GM12878 (cell line): ENCODE measurements around the gene COG1.

ENCODE experiments used
- FOXM1 ChIP-seq: IDR thresholded peaks from 2 replicates; pipeline ENCODE4 v1.6.1; 2012; ENCODE audit warnings: low read depth, mild to moderate bottlenecking, inconsistent platforms, low read length, moderate library complexity
- MAX ChIP-seq: IDR thresholded peaks from 2 replicates; pipeline ENCODE4 v1.6.1; 2012; ENCODE audit warnings: low read depth, low read length, improper control_type of control experiment
- MTA3 ChIP-seq: IDR thresholded peaks from 2 replicates; pipeline ENCODE4 v1.6.1; 2012; ENCODE audit warnings: low read length, inconsistent platforms, borderline replicate concordance
- POLR2AphosphoS5 ChIP-seq: IDR thresholded peaks from 2 replicates; pipeline ENCODE4 v1.6.1; 2011; ENCODE audit warnings: mild to moderate bottlenecking, low read length, inconsistent platforms
- RAD21 ChIP-seq: IDR thresholded peaks from 2 replicates; pipeline ENCODE4 v1.6.1; 2011; ENCODE audit warnings: mild to moderate bottlenecking, low read depth, low read length, moderate library complexity; ENCODE audit not compliant: insufficient read depth
- SPI1 ChIP-seq: IDR thresholded peaks from 2 replicates; pipeline ENCODE4 v1.6.1; 2011; ENCODE audit warnings: low read depth, mild to moderate bottlenecking, low read length, moderate library complexity, borderline replicate concordance; ENCODE audit not compliant: insufficient read depth
- TAF1 ChIP-seq: IDR thresholded peaks from 2 replicates; pipeline ENCODE4 v1.6.1; 2011; ENCODE audit warnings: mild to moderate bottlenecking, low read depth, low read length, borderline replicate concordance
- YY1 ChIP-seq: IDR thresholded peaks from 2 replicates; pipeline ENCODE4 v1.6.1; 2011; ENCODE audit warnings: low read depth, mild to moderate bottlenecking, low read length
- ZNF274 ChIP-seq: IDR thresholded peaks from one replicate; pipeline ENCODE4 v1.8.0; 2011; ENCODE audit not compliant: insufficient read length, insufficient read depth
- ZNF622 ChIP-seq: fragments of 450-650 bp; IDR thresholded peaks from 2 replicates; pipeline ENCODE4 v1.6.1; 2017; ENCODE audit warnings: mild to moderate bottlenecking, inconsistent platforms
- TF ChIP-seq, protein P1 (sequence below): IDR thresholded peaks from 2 replicates; pipeline ENCODE4 v1.6.1; 2012; ENCODE audit warnings: low read depth, low read length, improper control_type of control experiment
- TF ChIP-seq, protein P2 (sequence below), 3 experiments: IDR thresholded peaks in 2 of 3; conservative IDR thresholded peaks in 1 of 3; 2 replicates each; pipeline ENCODE4 v1.5.1; 2011; ENCODE audit warnings: low read depth in 3 of 3, low read length in 3 of 3, mild to moderate bottlenecking in 3 of 3, control low read depth in 2 of 3, moderate library complexity in 2 of 3, inconsistent platforms in 1 of 3, mixed read lengths in 1 of 3; ENCODE audit not compliant: control insufficient read depth in 2 of 3, insufficient read depth in 1 of 3; ENCODE audit errors: extremely low read depth in 1 of 3
- TF ChIP-seq, protein P3 (sequence below): IDR thresholded peaks from 2 replicates; pipeline ENCODE4 v1.6.1; 2012; ENCODE audit warnings: improper control_type of control experiment, low read depth, low read length; ENCODE audit not compliant: insufficient replicate concordance

DNA sequence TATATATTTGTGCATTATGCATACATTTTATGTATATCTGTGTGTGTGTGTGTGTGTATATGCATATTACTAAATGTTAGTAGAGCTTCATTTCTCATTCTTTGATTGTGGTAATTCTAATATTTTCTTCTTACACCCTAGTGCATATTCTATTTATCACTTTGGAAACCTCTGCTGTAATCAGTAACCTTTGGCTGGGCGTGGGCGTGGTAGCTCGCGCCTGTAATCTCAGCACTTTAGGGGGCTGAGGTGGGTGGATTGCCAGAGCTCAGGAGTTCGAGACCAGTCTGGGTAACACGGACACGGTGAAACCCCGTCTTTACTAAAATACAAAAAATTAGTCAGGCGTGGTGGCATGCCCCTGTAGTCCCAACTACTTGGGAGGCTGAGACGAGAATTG is 41.9 kb downstream of the COG1 start:
- TF ChIP-seq, protein P1, sequence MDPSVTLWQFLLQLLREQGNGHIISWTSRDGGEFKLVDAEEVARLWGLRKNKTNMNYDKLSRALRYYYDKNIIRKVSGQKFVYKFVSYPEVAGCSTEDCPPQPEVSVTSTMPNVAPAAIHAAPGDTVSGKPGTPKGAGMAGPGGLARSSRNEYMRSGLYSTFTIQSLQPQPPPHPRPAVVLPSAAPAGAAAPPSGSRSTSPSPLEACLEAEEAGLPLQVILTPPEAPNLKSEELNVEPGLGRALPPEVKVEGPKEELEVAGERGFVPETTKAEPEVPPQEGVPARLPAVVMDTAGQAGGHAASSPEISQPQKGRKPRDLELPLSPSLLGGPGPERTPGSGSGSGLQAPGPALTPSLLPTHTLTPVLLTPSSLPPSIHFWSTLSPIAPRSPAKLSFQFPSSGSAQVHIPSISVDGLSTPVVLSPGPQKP, result no peak
- TF ChIP-seq, protein P2, sequence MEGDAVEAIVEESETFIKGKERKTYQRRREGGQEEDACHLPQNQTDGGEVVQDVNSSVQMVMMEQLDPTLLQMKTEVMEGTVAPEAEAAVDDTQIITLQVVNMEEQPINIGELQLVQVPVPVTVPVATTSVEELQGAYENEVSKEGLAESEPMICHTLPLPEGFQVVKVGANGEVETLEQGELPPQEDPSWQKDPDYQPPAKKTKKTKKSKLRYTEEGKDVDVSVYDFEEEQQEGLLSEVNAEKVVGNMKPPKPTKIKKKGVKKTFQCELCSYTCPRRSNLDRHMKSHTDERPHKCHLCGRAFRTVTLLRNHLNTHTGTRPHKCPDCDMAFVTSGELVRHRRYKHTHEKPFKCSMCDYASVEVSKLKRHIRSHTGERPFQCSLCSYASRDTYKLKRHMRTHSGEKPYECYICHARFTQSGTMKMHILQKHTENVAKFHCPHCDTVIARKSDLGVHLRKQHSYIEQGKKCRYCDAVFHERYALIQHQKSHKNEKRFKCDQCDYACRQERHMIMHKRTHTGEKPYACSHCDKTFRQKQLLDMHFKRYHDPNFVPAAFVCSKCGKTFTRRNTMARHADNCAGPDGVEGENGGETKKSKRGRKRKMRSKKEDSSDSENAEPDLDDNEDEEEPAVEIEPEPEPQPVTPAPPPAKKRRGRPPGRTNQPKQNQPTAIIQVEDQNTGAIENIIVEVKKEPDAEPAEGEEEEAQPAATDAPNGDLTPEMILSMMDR (IDR thresholded peaks at IDR 0.05 in 2 of 3, conservative IDR thresholded peaks at IDR 0.05 in 1 of 3; ENCODE audit: control insufficient read depth in 2 of 3, extremely low read depth in 1 of 3, insufficient read depth in 1 of 3, low read depth in 3 of 3, low read length in 3 of 3), result no peak
- TF ChIP-seq ZNF622 (no peak), FOXM1 (no peak), TAF1 (no peak), MTA3 (no peak), ZNF274 (no peak), SPI1 (no peak), MAX (no peak), POLR2AphosphoS5 (no peak), RAD21 (no peak), YY1 (no peak)
- TF ChIP-seq, protein P3, sequence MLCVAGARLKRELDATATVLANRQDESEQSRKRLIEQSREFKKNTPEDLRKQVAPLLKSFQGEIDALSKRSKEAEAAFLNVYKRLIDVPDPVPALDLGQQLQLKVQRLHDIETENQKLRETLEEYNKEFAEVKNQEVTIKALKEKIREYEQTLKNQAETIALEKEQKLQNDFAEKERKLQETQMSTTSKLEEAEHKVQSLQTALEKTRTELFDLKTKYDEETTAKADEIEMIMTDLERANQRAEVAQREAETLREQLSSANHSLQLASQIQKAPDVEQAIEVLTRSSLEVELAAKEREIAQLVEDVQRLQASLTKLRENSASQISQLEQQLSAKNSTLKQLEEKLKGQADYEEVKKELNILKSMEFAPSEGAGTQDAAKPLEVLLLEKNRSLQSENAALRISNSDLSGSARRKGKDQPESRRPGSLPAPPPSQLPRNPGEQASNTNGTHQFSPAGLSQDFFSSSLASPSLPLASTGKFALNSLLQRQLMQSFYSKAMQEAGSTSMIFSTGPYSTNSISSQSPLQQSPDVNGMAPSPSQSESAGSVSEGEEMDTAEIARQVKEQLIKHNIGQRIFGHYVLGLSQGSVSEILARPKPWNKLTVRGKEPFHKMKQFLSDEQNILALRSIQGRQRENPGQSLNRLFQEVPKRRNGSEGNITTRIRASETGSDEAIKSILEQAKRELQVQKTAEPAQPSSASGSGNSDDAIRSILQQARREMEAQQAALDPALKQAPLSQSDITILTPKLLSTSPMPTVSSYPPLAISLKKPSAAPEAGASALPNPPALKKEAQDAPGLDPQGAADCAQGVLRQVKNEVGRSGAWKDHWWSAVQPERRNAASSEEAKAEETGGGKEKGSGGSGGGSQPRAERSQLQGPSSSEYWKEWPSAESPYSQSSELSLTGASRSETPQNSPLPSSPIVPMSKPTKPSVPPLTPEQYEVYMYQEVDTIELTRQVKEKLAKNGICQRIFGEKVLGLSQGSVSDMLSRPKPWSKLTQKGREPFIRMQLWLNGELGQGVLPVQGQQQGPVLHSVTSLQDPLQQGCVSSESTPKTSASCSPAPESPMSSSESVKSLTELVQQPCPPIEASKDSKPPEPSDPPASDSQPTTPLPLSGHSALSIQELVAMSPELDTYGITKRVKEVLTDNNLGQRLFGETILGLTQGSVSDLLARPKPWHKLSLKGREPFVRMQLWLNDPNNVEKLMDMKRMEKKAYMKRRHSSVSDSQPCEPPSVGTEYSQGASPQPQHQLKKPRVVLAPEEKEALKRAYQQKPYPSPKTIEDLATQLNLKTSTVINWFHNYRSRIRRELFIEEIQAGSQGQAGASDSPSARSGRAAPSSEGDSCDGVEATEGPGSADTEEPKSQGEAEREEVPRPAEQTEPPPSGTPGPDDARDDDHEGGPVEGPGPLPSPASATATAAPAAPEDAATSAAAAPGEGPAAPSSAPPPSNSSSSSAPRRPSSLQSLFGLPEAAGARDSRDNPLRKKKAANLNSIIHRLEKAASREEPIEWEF, result no peak
